GM12873 (cell line): ENCODE data around the gene PAK4.

ENCODE experiments used
- TF ChIP-seq, protein P1 (sequence below): IDR thresholded peaks from 2 replicates; pipeline ENCODE4 v1.5.1; 2012; ENCODE audit warnings: low read depth, mild to moderate bottlenecking, moderate library complexity, low read length, control low read depth; ENCODE audit not compliant: insufficient read depth; ENCODE audit errors: missing control alignments

The PAK4 gene

GRCh38 chr19:39211731-39212374, 86.3 kb downstream of the PAK4 start:
- TF ChIP-seq, protein P1, sequence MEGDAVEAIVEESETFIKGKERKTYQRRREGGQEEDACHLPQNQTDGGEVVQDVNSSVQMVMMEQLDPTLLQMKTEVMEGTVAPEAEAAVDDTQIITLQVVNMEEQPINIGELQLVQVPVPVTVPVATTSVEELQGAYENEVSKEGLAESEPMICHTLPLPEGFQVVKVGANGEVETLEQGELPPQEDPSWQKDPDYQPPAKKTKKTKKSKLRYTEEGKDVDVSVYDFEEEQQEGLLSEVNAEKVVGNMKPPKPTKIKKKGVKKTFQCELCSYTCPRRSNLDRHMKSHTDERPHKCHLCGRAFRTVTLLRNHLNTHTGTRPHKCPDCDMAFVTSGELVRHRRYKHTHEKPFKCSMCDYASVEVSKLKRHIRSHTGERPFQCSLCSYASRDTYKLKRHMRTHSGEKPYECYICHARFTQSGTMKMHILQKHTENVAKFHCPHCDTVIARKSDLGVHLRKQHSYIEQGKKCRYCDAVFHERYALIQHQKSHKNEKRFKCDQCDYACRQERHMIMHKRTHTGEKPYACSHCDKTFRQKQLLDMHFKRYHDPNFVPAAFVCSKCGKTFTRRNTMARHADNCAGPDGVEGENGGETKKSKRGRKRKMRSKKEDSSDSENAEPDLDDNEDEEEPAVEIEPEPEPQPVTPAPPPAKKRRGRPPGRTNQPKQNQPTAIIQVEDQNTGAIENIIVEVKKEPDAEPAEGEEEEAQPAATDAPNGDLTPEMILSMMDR: no peak

DNA sequence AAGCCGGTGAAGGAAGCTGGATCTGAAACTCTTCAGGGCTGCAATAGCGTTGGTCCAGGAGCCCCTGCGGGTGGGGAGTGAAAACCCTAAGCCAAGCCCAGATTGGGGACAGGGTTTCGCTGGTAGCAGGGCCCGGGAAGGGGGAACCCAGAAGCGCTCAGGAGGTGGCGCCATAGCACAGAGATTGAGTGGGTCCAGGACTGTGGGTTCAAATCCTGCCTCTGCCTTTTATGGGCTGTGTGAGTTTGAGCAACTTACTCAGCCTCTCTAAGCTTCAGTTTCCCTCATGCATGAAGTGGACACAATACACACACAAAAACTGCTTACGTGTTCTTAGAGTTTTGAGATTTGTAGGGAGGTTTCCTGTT, 86.8 kb downstream of the PAK4 start:
- TF ChIP-seq, protein P1: peak; percentile 68

- TF ChIP-seq, protein P1: no peak
Observed at GRCh38 chr19:39217094-39217493, 91.5 kb downstream of the PAK4 start.

GRCh38 chr19:39218230-39219007, 92.8 kb downstream of the PAK4 start:
- TF ChIP-seq, protein P1: no peak

DNA sequence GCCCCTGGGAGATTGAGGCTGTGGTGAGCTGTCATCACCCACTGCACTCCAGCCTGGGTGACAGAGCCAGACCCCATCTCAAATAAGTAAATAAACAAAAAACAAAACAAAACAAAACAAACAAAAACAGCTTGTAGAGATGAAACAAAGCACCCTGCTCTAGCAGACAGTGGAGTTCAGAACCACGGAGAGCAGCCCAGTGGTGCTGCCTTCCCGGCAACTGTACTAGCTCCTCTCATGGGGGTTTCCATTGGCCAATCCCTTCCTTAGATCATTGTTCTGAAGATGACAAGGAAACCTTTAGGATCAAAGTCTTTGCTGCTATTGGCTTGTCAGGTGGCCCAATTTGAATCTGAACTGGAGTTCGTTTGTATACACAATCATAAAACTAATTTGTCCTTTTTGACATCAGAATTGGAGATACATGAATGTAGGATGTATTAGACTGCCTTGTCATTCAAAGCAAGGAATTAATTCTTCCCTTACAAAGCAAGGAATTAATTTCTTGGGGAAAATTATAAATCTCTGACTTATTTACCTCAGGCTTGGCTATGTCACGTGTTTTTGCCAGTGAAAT, 98.2 kb downstream of the PAK4 start:
- TF ChIP-seq, protein P1: no peak

- TF ChIP-seq, protein P1: peak; percentile 13
Observed at GRCh38 chr19:39224910-39225309, 99.3 kb downstream of the PAK4 start.
